ENCODE results near the gene REC114. TPM values are rescaled to one million over a fixed set of nuclear protein-coding genes. Genes with fewer than 3 reads are reported as not detected.
"Not testable (repeated sequence)": the region's sequence is repeated elsewhere in the genome, so short reads cannot be mapped to it uniquely, and the experiment has no call there.

REC114 gene
- polyA plus RNA-seq, 3 donors: not detected

DNA sequence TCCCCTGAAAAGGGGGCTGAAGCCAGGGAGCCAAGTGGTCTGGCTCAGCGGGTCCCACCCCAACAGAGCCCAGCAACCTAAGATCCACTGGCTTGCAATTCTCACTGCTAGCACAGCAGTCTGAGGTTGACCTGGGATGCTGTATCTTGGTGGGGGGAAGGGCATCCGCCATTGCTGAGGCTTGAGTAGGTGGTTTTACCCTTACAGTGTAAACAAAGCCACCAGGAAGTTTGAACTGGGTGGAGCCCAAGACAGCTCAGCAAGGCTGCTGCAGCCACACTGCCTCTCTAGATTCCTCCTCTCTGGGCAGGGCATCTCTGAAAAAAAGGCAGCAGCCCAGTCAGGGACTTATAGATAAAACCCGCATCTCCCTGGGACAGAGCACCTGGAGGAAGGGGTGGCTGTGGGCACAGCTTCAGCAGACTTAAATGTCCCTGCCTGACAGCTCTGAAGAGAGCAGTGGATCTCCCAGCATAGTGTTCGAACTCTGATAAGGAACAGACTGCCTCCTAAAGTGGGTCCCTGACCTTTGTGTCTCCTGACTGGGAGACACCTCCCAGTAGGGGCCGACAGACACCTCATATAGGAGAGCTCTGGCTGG lies 5.3 kb downstream of the REC114 start:
- H3K4me1 ChIP-seq (ENCODE audit: control insufficient read depth in 1 of 2, insufficient read depth in 2 of 2, low read length in 2 of 2); H3K4me3 Mint-ChIP-seq; DNase-seq; H3K27ac Mint-ChIP-seq; H3K4me2 ChIP-seq (replicated peaks; ENCODE audit: extremely low read depth, low read length, poor library complexity, severe bottlenecking); H3K27ac ChIP-seq (ENCODE audit: low read depth in 1 of 2, low read length in 2 of 2); H3K27me3 ChIP-seq (ENCODE audit: control insufficient read depth in 2 of 2, insufficient read depth in 2 of 2, low read length in 2 of 2); H3K79me2 ChIP-seq (ENCODE audit: insufficient read depth, low read length); H3K4me1 Mint-ChIP-seq; H3K36me3 ChIP-seq (replicated peaks in 1 of 2; ENCODE audit: control insufficient read depth in 1 of 2, insufficient read depth in 2 of 2, low read length in 2 of 2); intact Hi-C loops (cut with micrococcal nuclease); H3K36me3 Mint-ChIP-seq; H4K20me1 ChIP-seq (ENCODE audit: insufficient read depth, low read length); H3K9me3 ChIP-seq (replicated peaks in 1 of 2; ENCODE audit: control insufficient read depth in 1 of 2, insufficient read depth in 1 of 2, low read length in 2 of 2); H3K4me3 ChIP-seq (replicated peaks in 1 of 3; ENCODE audit: low read depth in 2 of 3, low read length in 3 of 3); H3K9ac ChIP-seq (ENCODE audit: insufficient read depth, low read length, poor library complexity, severe bottlenecking); H2AFZ ChIP-seq (ENCODE audit: insufficient read depth, low read depth, low read length, poor library complexity, severe bottlenecking): not testable (repeated sequence)
- WGBS (ENCODE audit: insufficient coverage): 88% methylated on average over 3 of the region's 5 CpGs
- peaks cover 2 to 25% (median 17%) of the 10 kb centered on the region in 7 donors for H3K9me3 Mint-ChIP-seq
- H3K27me3 Mint-ChIP-seq (ENCODE audit: low read depth in 3 of 3): peaks cover 14 to 34% (median 20%) of the 10 kb centered on the region in 3 donors

DNA sequence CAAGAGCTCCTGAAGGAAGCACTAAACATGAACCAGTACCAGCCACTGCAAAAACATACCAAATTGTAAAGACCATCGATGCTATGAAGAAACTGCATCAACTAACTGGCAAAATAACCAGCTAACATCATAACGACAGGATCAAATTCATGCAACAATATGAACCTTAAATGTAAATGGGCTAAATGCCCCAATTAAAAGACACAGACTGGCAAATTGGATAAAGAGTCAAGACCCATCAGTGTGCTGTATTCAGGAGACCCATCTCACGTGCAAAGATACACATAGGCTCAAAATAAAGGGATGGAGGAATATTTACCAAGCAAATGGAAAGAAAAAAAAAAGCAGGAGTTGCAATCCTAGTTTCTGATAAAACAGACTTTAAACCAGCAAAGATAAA lies 7.0 kb downstream of the REC114 start:
- H3K4me3 Mint-ChIP-seq; H3K36me3 ChIP-seq (replicated peaks in 1 of 2; ENCODE audit: control insufficient read depth in 1 of 2, insufficient read depth in 2 of 2, low read length in 2 of 2); H2AFZ ChIP-seq (ENCODE audit: insufficient read depth, low read depth, low read length, poor library complexity, severe bottlenecking); intact Hi-C loops (cut with micrococcal nuclease); H3K9ac ChIP-seq (ENCODE audit: insufficient read depth, low read length, poor library complexity, severe bottlenecking); H4K20me1 ChIP-seq (ENCODE audit: insufficient read depth, low read length); H3K4me1 Mint-ChIP-seq; H3K4me3 ChIP-seq (replicated peaks in 1 of 3; ENCODE audit: low read depth in 2 of 3, low read length in 3 of 3); DNase-seq; H3K79me2 ChIP-seq (ENCODE audit: insufficient read depth, low read length); H3K27me3 ChIP-seq (ENCODE audit: control insufficient read depth in 2 of 2, insufficient read depth in 2 of 2, low read length in 2 of 2); H3K27ac ChIP-seq (ENCODE audit: low read depth in 1 of 2, low read length in 2 of 2); H3K4me1 ChIP-seq (ENCODE audit: control insufficient read depth in 1 of 2, insufficient read depth in 2 of 2, low read length in 2 of 2); H3K36me3 Mint-ChIP-seq; H3K4me2 ChIP-seq (replicated peaks; ENCODE audit: extremely low read depth, low read length, poor library complexity, severe bottlenecking); H3K27ac Mint-ChIP-seq; H3K9me3 ChIP-seq (replicated peaks in 1 of 2; ENCODE audit: control insufficient read depth in 1 of 2, insufficient read depth in 1 of 2, low read length in 2 of 2): not testable (repeated sequence)
- WGBS (ENCODE audit: insufficient coverage): no CpG with 5 or more reads among the region's 3 CpGs
- Mint-ChIP-seq H3K27me3 (ENCODE audit: low read depth in 3 of 3) (peaks cover 14 to 34% (median 23%) of the 10 kb centered on the region in 3 donors), H3K9me3 (peaks cover 2 to 29% (median 17%) of the 10 kb centered on the region in 7 donors)

DNA sequence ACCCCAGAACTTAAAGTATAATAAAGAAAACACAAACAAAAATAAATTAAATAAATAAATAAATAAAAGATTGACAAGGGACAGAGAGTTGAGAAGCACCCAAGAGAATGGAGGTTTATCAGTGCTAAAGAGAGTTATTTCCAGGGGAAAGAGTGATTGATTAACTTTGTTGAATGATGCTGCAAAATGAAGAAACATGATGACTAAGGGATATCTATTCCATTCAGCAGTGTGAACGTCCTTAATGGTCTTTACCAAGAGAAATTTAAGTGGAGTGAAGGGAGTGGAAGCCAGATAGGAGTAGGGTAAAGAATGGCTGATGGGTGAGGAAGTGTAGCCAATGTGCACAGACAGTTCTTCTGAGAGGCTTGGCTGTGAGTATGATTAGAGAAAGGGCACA lies 11.1 kb downstream of the REC114 start:
- Mint-ChIP-seq H3K4me3 (no peak overlapping the region), H3K9me3 (peaks cover 2 to 29% (median 17%) of the 10 kb centered on the region in 7 donors), H3K36me3 (no peaks in the 10 kb centered on the region), H3K27me3 (ENCODE audit: low read depth in 3 of 3) (peaks cover 20 to 30% (median 22%) of the 10 kb centered on the region in 3 donors), H3K27ac (no peak overlapping the region), H3K4me1 (peaks cover 3% of the 10 kb centered on the region)
- no peaks in the 10 kb centered on the region for H4K20me1 ChIP-seq (ENCODE audit: insufficient read depth, low read length)
- WGBS (ENCODE audit: insufficient coverage): 0% methylated on average over 1 of the region's 1 CpG
- H3K36me3 ChIP-seq (replicated peaks in 1 of 2; ENCODE audit: control insufficient read depth in 1 of 2, insufficient read depth in 2 of 2, low read length in 2 of 2): no peaks in the 10 kb centered on the region
- H3K79me2 ChIP-seq (ENCODE audit: insufficient read depth, low read length): no peaks in the 10 kb centered on the region
- intact Hi-C loops (cut with micrococcal nuclease): no loop called here
- no peak overlapping the region for H3K4me2 ChIP-seq (replicated peaks; ENCODE audit: extremely low read depth, low read length, poor library complexity, severe bottlenecking)
- DNase-seq: no peak
- TF ChIP-seq, protein P1, sequence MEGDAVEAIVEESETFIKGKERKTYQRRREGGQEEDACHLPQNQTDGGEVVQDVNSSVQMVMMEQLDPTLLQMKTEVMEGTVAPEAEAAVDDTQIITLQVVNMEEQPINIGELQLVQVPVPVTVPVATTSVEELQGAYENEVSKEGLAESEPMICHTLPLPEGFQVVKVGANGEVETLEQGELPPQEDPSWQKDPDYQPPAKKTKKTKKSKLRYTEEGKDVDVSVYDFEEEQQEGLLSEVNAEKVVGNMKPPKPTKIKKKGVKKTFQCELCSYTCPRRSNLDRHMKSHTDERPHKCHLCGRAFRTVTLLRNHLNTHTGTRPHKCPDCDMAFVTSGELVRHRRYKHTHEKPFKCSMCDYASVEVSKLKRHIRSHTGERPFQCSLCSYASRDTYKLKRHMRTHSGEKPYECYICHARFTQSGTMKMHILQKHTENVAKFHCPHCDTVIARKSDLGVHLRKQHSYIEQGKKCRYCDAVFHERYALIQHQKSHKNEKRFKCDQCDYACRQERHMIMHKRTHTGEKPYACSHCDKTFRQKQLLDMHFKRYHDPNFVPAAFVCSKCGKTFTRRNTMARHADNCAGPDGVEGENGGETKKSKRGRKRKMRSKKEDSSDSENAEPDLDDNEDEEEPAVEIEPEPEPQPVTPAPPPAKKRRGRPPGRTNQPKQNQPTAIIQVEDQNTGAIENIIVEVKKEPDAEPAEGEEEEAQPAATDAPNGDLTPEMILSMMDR (IDR thresholded peaks at IDR 0.05): no peak
- H3K9ac ChIP-seq (ENCODE audit: insufficient read depth, low read length, poor library complexity, severe bottlenecking): no peak overlapping the region
- H2AFZ ChIP-seq (ENCODE audit: insufficient read depth, low read depth, low read length, poor library complexity, severe bottlenecking): no peak overlapping the region
- H3K9me3 ChIP-seq (replicated peaks in 1 of 2; ENCODE audit: control insufficient read depth in 1 of 2, insufficient read depth in 1 of 2, low read length in 2 of 2): peaks cover 0 to 5% of the 10 kb centered on the region in 2 donors
- no peak overlapping the region for H3K27ac ChIP-seq (ENCODE audit: low read depth in 1 of 2, low read length in 2 of 2)
- no peak overlapping the region for H3K4me3 ChIP-seq (replicated peaks in 1 of 3; ENCODE audit: low read depth in 2 of 3, low read length in 3 of 3)
- no peaks in the 10 kb centered on the region for H3K4me1 ChIP-seq (ENCODE audit: control insufficient read depth in 1 of 2, insufficient read depth in 2 of 2, low read length in 2 of 2)
- H3K27me3 ChIP-seq (ENCODE audit: control insufficient read depth in 2 of 2, insufficient read depth in 2 of 2, low read length in 2 of 2): peaks cover 10 to 20% of the 10 kb centered on the region in 2 donors

Measured in CD14-positive monocyte (primary cell).